ENCODE data around the gene PGBD5. TPM values are rescaled to one million over a fixed set of nuclear protein-coding genes. Genes with fewer than 3 reads are reported as not detected.
A peak's percentile ranks its signal among the peaks of the same experiment; 100 is the strongest.

Gene PGBD5
- polyA plus RNA-seq, 4 donors = 5.7 to 7.3 (median 6.7) TPM

- peak in 2 of 4 donors; percentile 35 to 53 for DNase-seq (ENCODE audit: low read depth in 4 of 4, low spot score in 3 of 4)
These were observed 157.6 kb downstream of the PGBD5 start for GRCh38 chr1:230268371-230269170.

- no peak for DNase-seq (ENCODE audit: low read depth in 4 of 4, low spot score in 3 of 4)
These were observed 158.6 kb downstream of the PGBD5 start for GRCh38 chr1:230267338-230268065.

GRCh38 chr1:230266456-230266855, 159.7 kb downstream of the PGBD5 start:
- no peak for DNase-seq (ENCODE audit: low read depth in 4 of 4, low spot score in 3 of 4)

- DNase-seq (ENCODE audit: low read depth in 4 of 4, low spot score in 3 of 4) = no peak
These were observed 160.7 kb downstream of the PGBD5 start for GRCh38 chr1:230265200-230266115.

Other genes starting within 250 kb of the PGBD5 start
- gene COG2, start 216.1 kb upstream of the PGBD5 start, polyA plus RNA-seq (ENCODE audit: insufficient read length in 4 of 4) = 10 to 100 TPM; 31.5 to 37.9 (median 33.3) TPM

Measured in right renal pelvis (tissue), 4 donors.